Spleen (tissue), 7 donors: Measurements from ENCODE around the gene NLGN1.

ENCODE experiments used
- POLR2A ChIP-seq, 3 donors: fragments of 450-650 bp; IDR thresholded peaks; one replicate each; pipeline ENCODE4 v1.5.1; 2017; ENCODE audit warnings: antibody characterized with exemption in 3 of 3, mild to moderate bottlenecking in 1 of 3
- POLR2AphosphoS5 ChIP-seq, 3 donors: sonication (generic); formaldehyde crosslinking; IDR thresholded peaks; one replicate each; pipeline ENCODE4 v1.5.1; 2017; ENCODE audit warnings: antibody characterized with exemption in 3 of 3
- TF ChIP-seq, protein P1 (sequence below), 11 experiments: fragments of 200-600 bp in 7 of 11; fragments of 450-650 bp in 4 of 11; sonication (generic) in 4 of 11; IDR thresholded peaks in 8 of 11; conservative IDR thresholded peaks in 3 of 11; 1 replicate in 7 of 11; 2 replicates in 4 of 11; pipeline versions ENCODE4 v1.4.0 to v1.8.0; 2016 to 2021; ENCODE audit warnings: antibody characterized with exemption in 11 of 11, inconsistent platforms in 4 of 11, mild to moderate bottlenecking in 1 of 11
- donor health status: DM: no; HTN: no; CAD: no; lungs with moderate emphysema.
- donor health status: DM: no; HTN: no; CAD: no.
- donor health status: DM: no; HTN: no; CAD: no.

- TF ChIP-seq, protein P1, sequence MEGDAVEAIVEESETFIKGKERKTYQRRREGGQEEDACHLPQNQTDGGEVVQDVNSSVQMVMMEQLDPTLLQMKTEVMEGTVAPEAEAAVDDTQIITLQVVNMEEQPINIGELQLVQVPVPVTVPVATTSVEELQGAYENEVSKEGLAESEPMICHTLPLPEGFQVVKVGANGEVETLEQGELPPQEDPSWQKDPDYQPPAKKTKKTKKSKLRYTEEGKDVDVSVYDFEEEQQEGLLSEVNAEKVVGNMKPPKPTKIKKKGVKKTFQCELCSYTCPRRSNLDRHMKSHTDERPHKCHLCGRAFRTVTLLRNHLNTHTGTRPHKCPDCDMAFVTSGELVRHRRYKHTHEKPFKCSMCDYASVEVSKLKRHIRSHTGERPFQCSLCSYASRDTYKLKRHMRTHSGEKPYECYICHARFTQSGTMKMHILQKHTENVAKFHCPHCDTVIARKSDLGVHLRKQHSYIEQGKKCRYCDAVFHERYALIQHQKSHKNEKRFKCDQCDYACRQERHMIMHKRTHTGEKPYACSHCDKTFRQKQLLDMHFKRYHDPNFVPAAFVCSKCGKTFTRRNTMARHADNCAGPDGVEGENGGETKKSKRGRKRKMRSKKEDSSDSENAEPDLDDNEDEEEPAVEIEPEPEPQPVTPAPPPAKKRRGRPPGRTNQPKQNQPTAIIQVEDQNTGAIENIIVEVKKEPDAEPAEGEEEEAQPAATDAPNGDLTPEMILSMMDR (IDR thresholded peaks at IDR 0.05 in 8 of 11, conservative IDR thresholded peaks at IDR 0.05 in 3 of 11), result no peak
- TF ChIP-seq POLR2A (IDR thresholded peaks at IDR 0.05), result no peak
- no peak for TF ChIP-seq POLR2AphosphoS5 (IDR thresholded peaks at IDR 0.05)
Observed at GRCh38 chr3:173467501-173467900, 70.0 kb downstream of the NLGN1 start.
